Measurements from ENCODE around the gene CDK14. TPM values are rescaled to one million over a fixed set of nuclear protein-coding genes. Genes with fewer than 3 reads are reported as not detected.

The CDK14 gene
- total RNA-seq, 1 donor from 2014 or later = 21.6 TPM

GRCh38 chr7:90677486-90678404 is 81.6 kb downstream of the CDK14 start:
- DNase-seq (ENCODE audit: low spot score) (no peak), ATAC-seq (peak; percentile 65)

GRCh38 chr7:90678986-90679385 is 82.9 kb downstream of the CDK14 start:
- ATAC-seq (no peak), DNase-seq (ENCODE audit: low spot score) (no peak)

- DNase-seq (ENCODE audit: low spot score) (no peak), ATAC-seq (no peak)
These were observed 84.4 kb downstream of the CDK14 start for GRCh38 chr7:90680484-90680883.

GRCh38 chr7:90681336-90682022 is 85.4 kb downstream of the CDK14 start:
- peak; percentile 37 for ATAC-seq
- no peak for DNase-seq (ENCODE audit: low spot score)

GRCh38 chr7:90686146-90686545 is 90.0 kb downstream of the CDK14 start:
- DNase-seq (ENCODE audit: low spot score) = no peak
- ATAC-seq = no peak

- ATAC-seq = no peak
- no peak for DNase-seq (ENCODE audit: low spot score)
These were observed 92.7 kb downstream of the CDK14 start for GRCh38 chr7:90688810-90689209.

GRCh38 chr7:90689260-90689659 is 93.1 kb downstream of the CDK14 start:
- DNase-seq (ENCODE audit: low spot score) = no peak

GRCh38 chr7:90690159-90690858 is 94.2 kb downstream of the CDK14 start:
- ATAC-seq (no peak), DNase-seq (ENCODE audit: low spot score) (no peak)

More at GRCh38 chr7:90689260-90689659, 93.1 kb downstream of the CDK14 start:
- ATAC-seq = no peak

- no peak for DNase-seq (ENCODE audit: low spot score)
- ATAC-seq = no peak
These were observed 96.3 kb downstream of the CDK14 start for GRCh38 chr7:90692396-90692795.

- ATAC-seq (no peak), DNase-seq (ENCODE audit: low spot score) (no peak)
These were observed 96.8 kb downstream of the CDK14 start for GRCh38 chr7:90692947-90693346.

- DNase-seq (ENCODE audit: low spot score) (no peak), ATAC-seq (no peak)
These were observed 97.8 kb downstream of the CDK14 start for GRCh38 chr7:90693939-90694338.

- DNase-seq (ENCODE audit: low spot score) = no peak
- peak; percentile 68 for ATAC-seq
These were observed 102.5 kb downstream of the CDK14 start for GRCh38 chr7:90698616-90699015.

- DNase-seq (ENCODE audit: low spot score) = no peak
- peak; percentile 50 for ATAC-seq
These were observed 104.9 kb downstream of the CDK14 start for GRCh38 chr7:90701021-90701420.

GRCh38 chr7:90701771-90702170 is 105.7 kb downstream of the CDK14 start:
- DNase-seq (ENCODE audit: low spot score) (no peak), ATAC-seq (peak; percentile 51)

GRCh38 chr7:90705391-90706071 is 109.4 kb downstream of the CDK14 start:
- no peak for ATAC-seq
- no peak for DNase-seq (ENCODE audit: low spot score)

- DNase-seq (ENCODE audit: low spot score) = no peak
- ATAC-seq = peak; percentile 7
These were observed 110.1 kb downstream of the CDK14 start for GRCh38 chr7:90706072-90706716.

GRCh38 chr7:90708841-90709317 is 112.8 kb downstream of the CDK14 start:
- ATAC-seq (peak; percentile 79), DNase-seq (ENCODE audit: low spot score) (no peak)

GRCh38 chr7:90709501-90710465 is 113.7 kb downstream of the CDK14 start:
- no peak for DNase-seq (ENCODE audit: low spot score)
- peak; percentile 22 for ATAC-seq

GRCh38 chr7:90710466-90710850 is 114.3 kb downstream of the CDK14 start:
- DNase-seq (ENCODE audit: low spot score) (no peak), ATAC-seq (peak; percentile 5)

Measured in left lobe of liver (tissue), 2 donors.